CD8-positive, alpha-beta memory T cell (primary cell): ENCODE data around the gene CFAP251. TPM values are rescaled to one million over a fixed set of nuclear protein-coding genes. Genes with fewer than 3 reads are reported as not detected.

Source experiments
- CTCF ChIA-PET: fragments of 350-600 bp; sonication (Branson Sonifier 250); formaldehyde crosslinking; loops from one replicate; lab custom pipeline; 2021; ENCODE audit warnings: antibody characterized with exemption; lab: Charles Lee
- POLR2A ChIA-PET: fragments of 350-600 bp; sonication (Branson Sonifier 250); formaldehyde crosslinking; loops from one replicate; lab custom pipeline; 2021; ENCODE audit warnings: antibody characterized with exemption; lab: Charles Lee
- DNase-seq, 5 donors: peaks; one replicate each; pipeline versions ENCODE4 v3.0.0 to v3.0.0-alpha.2; 2020 to 2022; ENCODE audit warnings: mixed read lengths in 1 of 5
- H3K27ac ChIP-seq: one replicate; pipeline ENCODE4 v1.7.0; 2013; ENCODE audit warnings: low read depth, mild to moderate bottlenecking, low read length, moderate library complexity
- H3K27me3 ChIP-seq: 2 replicates; pipeline ENCODE4 v1.7.0; 2013; ENCODE audit warnings: low read length, mild to moderate bottlenecking; ENCODE audit not compliant: insufficient read depth, poor library complexity, severe bottlenecking
- H3K36me3 ChIP-seq: 2 replicates; pipeline ENCODE4 v1.7.0; 2013; ENCODE audit warnings: mild to moderate bottlenecking, low read length, moderate library complexity; ENCODE audit not compliant: insufficient read depth
- H3K4me1 ChIP-seq: 2 replicates; pipeline ENCODE4 v1.7.0; 2013; ENCODE audit warnings: mild to moderate bottlenecking, low read length, moderate library complexity; ENCODE audit not compliant: insufficient read depth
- H3K4me3 ChIP-seq: 2 replicates; pipeline ENCODE4 v1.7.0; 2013; ENCODE audit warnings: mild to moderate bottlenecking, low read length
- H3K9me3 ChIP-seq: 2 replicates; pipeline ENCODE4 v1.7.0; 2013; ENCODE audit warnings: mild to moderate bottlenecking, low read length
- H3K27ac Mint-ChIP-seq, 8 donors: one replicate each; pipeline ENCODE4 v1.8.0; 2020 to 2021; ENCODE audit warnings: mixed read lengths in 8 of 8, mild to moderate bottlenecking in 6 of 8, inconsistent platforms in 3 of 8, moderate library complexity in 3 of 8
- H3K27me3 Mint-ChIP-seq, 2 donors: one replicate each; pipeline ENCODE4 v1.8.0; 2020 to 2021; ENCODE audit warnings: mixed read lengths in 2 of 2, mild to moderate bottlenecking in 1 of 2, moderate library complexity in 1 of 2
- H3K36me3 Mint-ChIP-seq, 3 donors: one replicate each; pipeline ENCODE4 v1.8.0; 2020 to 2021; ENCODE audit warnings: mixed read lengths in 3 of 3, inconsistent platforms in 1 of 3, mild to moderate bottlenecking in 1 of 3
- H3K4me1 Mint-ChIP-seq, 3 donors: one replicate each; pipeline ENCODE4 v1.8.0; 2020 to 2021; ENCODE audit warnings: mixed read lengths in 3 of 3, inconsistent platforms in 1 of 3, mild to moderate bottlenecking in 1 of 3
- H3K4me3 Mint-ChIP-seq, 7 donors: one replicate each; pipeline ENCODE4 v1.8.0; 2020 to 2021; ENCODE audit warnings: mixed read lengths in 7 of 7, mild to moderate bottlenecking in 6 of 7, moderate library complexity in 4 of 7, inconsistent platforms in 2 of 7
- H3K9me3 Mint-ChIP-seq, 5 donors: one replicate each; pipeline ENCODE4 v1.8.0; 2020 to 2022; ENCODE audit warnings: mixed read lengths in 5 of 5, mild to moderate bottlenecking in 3 of 5, moderate library complexity in 2 of 5, inconsistent platforms in 1 of 5
- polyA plus RNA-seq: library from polyadenylated mRNA; unstranded; fragments of 300-500 nt; fragmentation: Illumina TruSeq; gene quantifications from one replicate; pipeline ENCODE4 v1.2.3, GENCODE V29; 2021
- total RNA-seq, 2 experiments: library from RNA; stranded (reverse); gene quantifications; one replicate each; pipeline ENCODE4 v1.2.3, GENCODE V29; 2021

The CFAP251 gene
- total and polyA plus RNA-seq, 3 experiments from 2014 or later, result 0.31 to 0.72 TPM; not detected in 1

GRCh38 chr12:121949648-121950397 is 31.4 kb downstream of the CFAP251 start:
- Histone ChIP-seq H3K27ac (no peak overlapping the region), H3K9me3 (no peaks in the 10 kb centered on the region), H3K36me3 (no peaks in the 10 kb centered on the region), H3K27me3 (peaks cover 3% of the 10 kb centered on the region), H3K4me1 (no peaks in the 10 kb centered on the region), H3K4me3 (no peak overlapping the region)
- peaks cover 0 to 8% of the 10 kb centered on the region in 2 donors for H3K27me3 Mint-ChIP-seq
- peak overlapping the region in 1 of 7 donors; percentile 34 for H3K4me3 Mint-ChIP-seq
- DNase-seq, result no peak
- no peaks in the 10 kb centered on the region for H3K9me3 Mint-ChIP-seq
- ChIA-PET CTCF (interaction anchor here (0.6 kb wide), 1 partner anchor 59 kb away, joined by 3 read pairs; no protein-coding TSS in a partner anchor), POLR2A (no interaction called here)
- H3K36me3 Mint-ChIP-seq, result no peaks in the 10 kb centered on the region
- H3K27ac Mint-ChIP-seq, result no peak overlapping the region
- no peaks in the 10 kb centered on the region for H3K4me1 Mint-ChIP-seq

- no peak overlapping the region for H3K4me3 ChIP-seq
- Mint-ChIP-seq H3K4me3 (no peak overlapping the region), H3K27me3 (peaks cover 0 to 10% of the 10 kb centered on the region in 2 donors), H3K27ac (no peak overlapping the region), H3K9me3 (no peaks in the 10 kb centered on the region), H3K4me1 (no peaks in the 10 kb centered on the region), H3K36me3 (no peaks in the 10 kb centered on the region)
- POLR2A ChIA-PET, result no interaction called here
- H3K36me3 ChIP-seq, result no peaks in the 10 kb centered on the region
- no peaks in the 10 kb centered on the region for H3K9me3 ChIP-seq
- DNase-seq, result no peak
- no peak overlapping the region for H3K27ac ChIP-seq
- no peaks in the 10 kb centered on the region for H3K4me1 ChIP-seq
- CTCF ChIA-PET, result no interaction called here
- peaks cover 3% of the 10 kb centered on the region for H3K27me3 ChIP-seq
These were observed 34.8 kb downstream of the CFAP251 start for GRCh38 chr12:121953117-121953692.

DNA sequence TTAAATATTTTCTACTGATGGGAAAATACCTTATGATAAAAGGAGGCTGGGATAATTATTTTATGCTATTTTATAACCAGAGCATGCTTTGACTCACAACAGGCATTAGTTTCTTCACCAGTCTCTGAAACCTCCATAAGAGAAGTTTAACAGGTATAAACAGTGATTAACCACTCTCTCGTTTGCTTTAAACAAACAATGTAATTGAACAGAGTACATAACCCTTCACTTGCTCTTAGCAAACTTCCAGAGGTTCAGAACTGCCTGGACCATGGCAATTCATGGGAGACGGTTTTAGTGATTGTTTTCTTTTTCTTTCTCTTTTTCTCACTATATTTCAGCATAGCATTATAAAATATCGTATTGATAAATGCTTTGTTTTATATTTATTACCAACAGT is 35.3 kb downstream of the CFAP251 start:
- Histone ChIP-seq H3K4me3 (no peak overlapping the region), H3K27ac (no peak overlapping the region), H3K9me3 (no peaks in the 10 kb centered on the region), H3K27me3 (peaks cover 3% of the 10 kb centered on the region), H3K36me3 (no peaks in the 10 kb centered on the region), H3K4me1 (no peaks in the 10 kb centered on the region)
- H3K4me1 Mint-ChIP-seq, result no peaks in the 10 kb centered on the region
- H3K27me3 Mint-ChIP-seq, result peaks cover 0 to 10% of the 10 kb centered on the region in 2 donors
- no peak for DNase-seq
- no peaks in the 10 kb centered on the region for H3K9me3 Mint-ChIP-seq
- POLR2A ChIA-PET, result no interaction called here
- no peaks in the 10 kb centered on the region for H3K36me3 Mint-ChIP-seq
- H3K27ac Mint-ChIP-seq, result no peak overlapping the region
- no peak overlapping the region for H3K4me3 Mint-ChIP-seq
- CTCF ChIA-PET, result no interaction called here

DNA sequence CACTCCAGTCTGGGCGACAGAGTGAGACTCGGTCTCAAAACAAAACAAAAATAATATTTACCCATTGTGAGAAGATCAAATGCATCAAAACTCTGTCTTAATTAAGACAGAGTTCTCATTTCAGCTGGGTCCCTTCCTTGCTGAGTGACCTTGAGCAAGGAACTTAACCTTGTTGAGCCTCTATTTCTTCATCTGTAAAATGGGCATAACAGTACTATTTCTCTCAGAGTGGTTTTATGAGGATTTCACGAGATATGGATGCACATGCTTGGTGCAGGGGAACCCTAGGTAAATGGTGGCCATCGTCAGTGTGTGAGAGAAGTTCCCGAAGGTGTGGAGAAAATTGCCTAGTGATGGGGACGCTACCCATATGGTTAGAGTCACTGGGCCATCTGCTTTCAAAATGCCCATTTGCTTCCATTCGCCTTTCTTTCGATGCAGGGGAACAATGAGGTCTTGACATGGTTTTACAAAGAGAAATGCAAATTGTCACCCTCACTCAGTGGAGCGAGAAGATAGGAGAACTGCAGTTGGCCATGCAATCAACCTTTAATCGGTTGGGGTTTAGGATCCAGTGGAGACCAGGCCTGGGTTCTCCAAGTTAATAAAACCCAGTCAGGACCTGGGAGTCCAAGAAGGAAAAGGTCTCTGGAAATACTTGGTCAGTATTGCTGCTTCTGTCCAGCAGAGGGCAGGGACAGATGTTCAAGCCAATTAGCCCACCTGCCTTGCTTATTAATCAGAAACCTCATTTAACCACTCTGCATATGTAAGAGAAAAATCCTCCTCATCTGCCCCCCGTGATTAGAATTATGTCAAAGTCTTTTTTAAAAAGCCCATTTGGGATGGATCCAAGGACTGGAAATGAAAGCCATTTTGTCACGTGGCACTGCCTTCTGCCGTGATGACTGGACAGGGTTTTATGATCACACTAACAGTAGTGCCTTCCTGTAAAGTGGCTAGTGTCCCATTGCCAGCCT is 37.2 kb downstream of the CFAP251 start:
- no peak for DNase-seq
- Histone ChIP-seq H3K9me3 (no peaks in the 10 kb centered on the region), H3K4me1 (no peaks in the 10 kb centered on the region), H3K4me3 (no peak overlapping the region), H3K36me3 (no peaks in the 10 kb centered on the region), H3K27me3 (peaks cover 3% of the 10 kb centered on the region), H3K27ac (no peak overlapping the region)
- H3K36me3 Mint-ChIP-seq, result no peaks in the 10 kb centered on the region
- H3K27ac Mint-ChIP-seq, result peak overlapping the region in 1 of 8 donors; percentile 4
- no peaks in the 10 kb centered on the region for H3K9me3 Mint-ChIP-seq
- peaks cover 0 to 7% of the 10 kb centered on the region in 2 donors for H3K27me3 Mint-ChIP-seq
- ChIA-PET CTCF (no interaction called here), POLR2A (no interaction called here)
- no peaks in the 10 kb centered on the region for H3K4me1 Mint-ChIP-seq
- no peak overlapping the region for H3K4me3 Mint-ChIP-seq

- H3K27me3 ChIP-seq, result no peaks in the 10 kb centered on the region
- H3K27ac ChIP-seq, result no peak overlapping the region
- DNase-seq, result no peak
- H3K9me3 Mint-ChIP-seq, result no peaks in the 10 kb centered on the region
- no peaks in the 10 kb centered on the region for H3K9me3 ChIP-seq
- peaks cover 0 to 7% of the 10 kb centered on the region in 2 donors for H3K27me3 Mint-ChIP-seq
- no peaks in the 10 kb centered on the region for H3K4me1 Mint-ChIP-seq
- no peaks in the 10 kb centered on the region for H3K4me1 ChIP-seq
- POLR2A ChIA-PET, result no interaction called here
- no peak overlapping the region for H3K27ac Mint-ChIP-seq
- CTCF ChIA-PET, result no interaction called here
- no peaks in the 10 kb centered on the region for H3K36me3 Mint-ChIP-seq
- H3K36me3 ChIP-seq, result no peaks in the 10 kb centered on the region
- no peak overlapping the region for H3K4me3 Mint-ChIP-seq
- H3K4me3 ChIP-seq, result no peak overlapping the region
These were observed 39.6 kb downstream of the CFAP251 start for GRCh38 chr12:121957861-121958515.

DNA sequence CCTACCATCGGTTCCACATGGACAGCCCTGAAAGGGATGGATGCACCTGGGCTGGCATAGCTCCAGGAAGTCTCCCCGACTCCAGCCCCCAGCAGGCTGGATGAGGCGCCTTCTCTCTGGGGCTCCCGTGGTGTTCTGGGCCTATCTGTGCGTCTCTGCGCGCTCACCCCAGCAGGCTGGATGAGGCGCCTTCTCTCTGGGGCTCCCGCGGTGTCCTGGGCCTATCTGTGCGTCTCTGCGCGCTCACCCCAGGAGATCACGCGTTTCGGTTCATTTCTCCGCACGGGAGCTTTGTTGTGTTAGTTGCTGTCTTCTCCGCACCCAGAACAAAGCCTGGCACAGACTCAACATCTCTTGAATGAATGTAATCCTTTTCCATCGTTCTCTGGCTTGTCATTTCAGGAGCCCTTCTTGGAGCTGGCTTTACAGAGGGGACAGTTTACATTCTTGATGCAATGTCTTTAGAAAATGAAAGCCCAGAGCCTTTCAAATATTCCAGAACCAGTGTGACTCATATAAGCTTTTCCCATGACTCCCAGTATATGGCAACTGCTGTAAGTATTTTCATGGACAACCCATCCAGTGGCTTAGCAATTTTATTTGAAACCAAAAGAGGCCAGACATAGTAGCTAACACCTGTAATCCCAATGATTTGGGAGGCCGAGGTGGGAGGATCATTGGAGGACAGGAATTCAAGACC is 40.3 kb downstream of the CFAP251 start:
- H3K4me1 Mint-ChIP-seq, result no peaks in the 10 kb centered on the region
- peak overlapping the region in 1 of 8 donors; percentile 57 for H3K27ac Mint-ChIP-seq
- no peaks in the 10 kb centered on the region for H3K9me3 ChIP-seq
- CTCF ChIA-PET, result interaction anchor here (0.6 kb wide), 1 partner anchor 12 kb away, joined by 3 read pairs; no protein-coding TSS in a partner anchor
- H3K4me3 ChIP-seq, result no peak overlapping the region
- no peak overlapping the region for H3K4me3 Mint-ChIP-seq
- peaks cover 0 to 9% of the 10 kb centered on the region in 2 donors for H3K27me3 Mint-ChIP-seq
- H3K36me3 Mint-ChIP-seq, result no peaks in the 10 kb centered on the region
- H3K4me1 ChIP-seq, result no peaks in the 10 kb centered on the region
- H3K9me3 Mint-ChIP-seq, result no peaks in the 10 kb centered on the region
- H3K27ac ChIP-seq, result no peak overlapping the region
- DNase-seq, result no peak
- H3K36me3 ChIP-seq, result no peaks in the 10 kb centered on the region
- POLR2A ChIA-PET, result no interaction called here
- no peaks in the 10 kb centered on the region for H3K27me3 ChIP-seq

GRCh38 chr12:121960541-121960940 is 42.1 kb downstream of the CFAP251 start:
- H3K4me1 Mint-ChIP-seq, result no peaks in the 10 kb centered on the region
- Histone ChIP-seq H3K36me3 (no peaks in the 10 kb centered on the region), H3K27me3 (no peaks in the 10 kb centered on the region), H3K9me3 (no peaks in the 10 kb centered on the region), H3K4me1 (no peaks in the 10 kb centered on the region), H3K27ac (no peak overlapping the region), H3K4me3 (no peak overlapping the region)
- no peak overlapping the region for H3K27ac Mint-ChIP-seq
- no peak for DNase-seq
- H3K9me3 Mint-ChIP-seq, result no peaks in the 10 kb centered on the region
- H3K27me3 Mint-ChIP-seq, result peaks cover 0 to 9% of the 10 kb centered on the region in 2 donors
- CTCF ChIA-PET, result no interaction called here
- POLR2A ChIA-PET, result no interaction called here
- no peak overlapping the region for H3K4me3 Mint-ChIP-seq
- H3K36me3 Mint-ChIP-seq, result no peaks in the 10 kb centered on the region
